Bone marrow (tissue), 2 donors: ENCODE data around the gene WDR49.
A peak's percentile ranks its signal among the peaks of the same experiment; 100 is the strongest.

Experiments used
- DNase-seq, 2 donors: peaks; one replicate each; lab custom pipeline; 2025; lab: John Stamatoyannopoulos, UW

The WDR49 gene

DNA sequence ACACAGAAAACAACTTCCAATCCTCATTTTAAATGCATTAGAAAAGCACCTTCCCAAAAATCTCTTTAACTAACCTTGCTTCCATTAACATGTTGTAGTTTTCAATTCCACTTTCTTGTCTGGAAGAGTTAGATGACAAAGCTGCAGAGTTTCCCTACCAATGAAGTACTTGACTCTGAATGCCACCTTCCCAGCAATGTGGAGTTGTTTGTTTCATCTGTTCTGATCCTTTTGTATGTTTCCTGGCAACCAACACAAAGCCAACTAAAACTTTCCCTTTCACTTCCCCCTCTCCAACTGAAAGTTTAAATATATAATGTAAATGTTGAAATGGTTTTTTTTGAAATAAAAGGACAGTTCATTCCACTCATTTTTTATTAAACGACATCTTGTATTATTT lies at the start of gene WDR49:
WDR49 (minus strand) TSS at position 183 of the 400 bp plus-strand sequence. CDS start 517 bp downstream, outside the sequence.
- peak in 1 of 2 donors; percentile 37 for DNase-seq

DNA sequence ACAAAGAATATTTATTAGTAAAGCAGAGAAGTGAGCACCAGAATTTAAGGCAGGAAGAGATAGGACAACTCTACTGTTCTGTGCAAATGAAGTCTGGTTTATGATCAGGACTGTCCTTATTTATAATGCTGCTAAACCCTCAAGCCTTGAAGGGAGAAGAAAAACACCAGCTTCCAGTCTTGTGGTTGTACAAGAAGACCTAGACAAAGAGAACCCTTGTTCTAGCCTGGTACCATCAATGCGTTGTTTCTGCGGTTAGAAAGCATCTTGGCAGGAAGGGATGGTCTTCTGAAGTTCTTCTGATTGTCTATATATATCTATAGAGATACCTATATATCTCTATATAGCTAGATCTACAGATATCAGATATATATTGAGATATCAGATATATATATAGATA lies 47.2 kb upstream of the WDR49 start:
- no peak for DNase-seq

DNA sequence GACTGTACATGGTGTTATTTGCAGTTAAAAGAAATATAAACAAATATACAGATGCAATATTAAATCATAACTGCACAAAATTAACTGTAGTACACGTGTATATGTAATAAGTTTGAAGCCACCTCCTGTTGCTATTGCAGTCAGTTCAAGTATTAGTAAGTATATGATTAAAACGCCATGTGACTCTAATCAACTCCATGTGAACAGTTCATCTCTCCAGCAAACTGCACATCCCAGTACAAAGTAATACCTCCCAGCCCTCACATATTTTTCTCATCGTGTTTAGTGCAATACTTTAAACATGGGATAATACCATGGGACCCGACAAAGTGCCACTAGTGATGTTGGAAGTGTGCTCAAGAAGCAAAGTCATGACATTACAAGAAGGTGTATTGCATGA lies 46.3 kb upstream of the WDR49 start:
- DNase-seq = no peak

DNA sequence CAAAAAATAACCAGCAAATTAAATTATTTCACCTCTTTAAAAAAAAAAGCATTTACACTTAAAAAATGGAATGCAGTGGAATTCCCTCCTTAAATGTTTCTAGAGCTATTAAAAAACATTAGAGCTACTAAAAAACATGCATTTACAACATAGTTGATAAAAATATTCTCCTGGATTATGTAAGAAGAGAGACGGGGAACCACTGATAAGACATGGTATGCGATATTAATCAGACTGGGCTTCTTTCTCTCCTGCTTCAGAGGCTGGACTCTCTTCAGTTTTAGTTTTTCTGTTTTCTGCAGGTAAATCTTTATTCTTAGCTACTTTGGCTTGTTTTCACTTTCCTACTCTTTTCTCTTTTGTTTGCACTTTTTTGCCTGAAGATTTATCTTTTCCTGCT lies 40.4 kb upstream of the WDR49 start:
- DNase-seq = no peak

DNA sequence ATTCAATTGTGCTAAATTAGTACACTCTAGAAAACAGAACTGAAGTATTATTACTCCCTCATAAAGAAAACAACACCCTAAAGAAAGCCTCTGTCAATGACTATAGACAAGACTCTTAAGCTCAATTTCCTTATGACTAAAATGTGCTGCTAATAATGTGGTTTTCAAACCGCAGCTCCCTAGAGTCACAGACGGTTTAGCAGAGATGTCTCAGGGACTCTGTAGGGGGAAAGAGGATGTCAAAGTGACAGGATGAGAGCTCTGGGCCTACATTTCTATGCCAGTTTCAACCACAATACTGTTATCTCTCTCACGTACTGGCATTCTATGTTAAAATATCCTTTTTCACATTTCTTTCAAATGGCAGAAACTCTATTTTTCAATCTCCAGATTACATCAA lies 37.6 kb upstream of the WDR49 start:
- DNase-seq = peak in 1 of 2 donors; percentile 37

DNA sequence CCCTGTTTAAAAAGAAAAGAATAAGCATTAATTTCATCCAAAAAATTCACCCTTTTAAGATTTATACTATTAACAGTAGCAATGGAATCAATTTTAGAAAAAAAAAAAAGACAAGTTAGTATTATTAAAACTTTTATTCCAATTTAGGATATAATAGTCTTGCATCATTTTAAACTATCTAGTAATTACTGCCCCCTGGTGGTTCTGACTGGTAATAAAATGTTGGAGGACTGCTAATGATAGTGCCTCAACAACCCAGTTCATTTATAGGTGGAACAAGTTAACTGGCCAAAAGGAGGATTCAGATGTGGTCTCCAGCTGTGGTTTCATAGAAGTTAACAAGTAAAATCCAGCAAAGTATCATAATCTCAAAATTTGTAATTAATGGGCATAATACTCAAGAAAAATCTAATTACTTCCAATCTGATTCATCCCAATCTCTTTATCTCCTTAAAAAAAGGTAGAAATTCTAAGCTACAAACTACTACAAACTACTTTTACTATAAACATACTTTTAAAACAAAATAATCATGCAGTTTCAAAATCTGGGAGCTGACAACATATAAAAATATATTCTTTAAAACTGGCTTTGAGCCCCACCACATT lies 30.7 kb upstream of the WDR49 start:
- peak in 1 of 2 donors; percentile 12 for DNase-seq

DNA sequence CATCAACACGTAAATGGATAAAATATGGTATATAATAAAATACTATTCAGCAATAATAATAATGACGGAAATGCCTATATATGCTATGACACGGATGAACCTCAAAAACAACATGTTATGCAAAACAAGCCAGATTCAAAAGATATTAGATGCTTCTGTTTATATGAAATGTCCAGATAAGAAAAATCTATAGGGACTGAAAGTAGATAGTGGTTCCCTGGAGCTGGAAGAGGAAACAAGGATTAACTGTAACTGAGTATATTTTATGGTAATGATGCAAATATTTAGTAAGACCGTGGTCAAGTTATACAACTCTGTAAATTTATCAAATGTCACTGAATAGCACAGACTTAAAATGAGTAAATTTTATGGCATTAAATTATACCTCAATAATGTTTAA lies 25.8 kb upstream of the WDR49 start:
- no peak for DNase-seq

DNA sequence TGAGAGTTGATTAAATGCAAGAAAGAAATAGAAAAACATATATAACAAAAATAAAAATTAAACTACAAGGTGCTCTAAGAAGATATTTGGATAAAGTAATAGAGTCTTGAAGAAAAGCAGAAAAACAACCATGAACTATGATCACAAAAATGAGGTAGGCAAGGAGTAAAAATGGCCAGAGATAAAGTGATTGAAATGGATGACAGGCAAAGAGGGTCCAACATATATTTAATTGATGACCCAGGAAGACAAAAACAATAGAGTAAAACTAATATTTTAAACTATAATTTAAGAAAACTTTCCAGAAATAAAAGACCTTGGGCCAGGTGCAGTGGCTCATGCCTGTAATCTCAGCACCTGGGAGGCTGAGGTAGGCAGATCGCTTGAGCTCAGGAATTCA lies 22.1 kb upstream of the WDR49 start:
- DNase-seq = no peak

DNA sequence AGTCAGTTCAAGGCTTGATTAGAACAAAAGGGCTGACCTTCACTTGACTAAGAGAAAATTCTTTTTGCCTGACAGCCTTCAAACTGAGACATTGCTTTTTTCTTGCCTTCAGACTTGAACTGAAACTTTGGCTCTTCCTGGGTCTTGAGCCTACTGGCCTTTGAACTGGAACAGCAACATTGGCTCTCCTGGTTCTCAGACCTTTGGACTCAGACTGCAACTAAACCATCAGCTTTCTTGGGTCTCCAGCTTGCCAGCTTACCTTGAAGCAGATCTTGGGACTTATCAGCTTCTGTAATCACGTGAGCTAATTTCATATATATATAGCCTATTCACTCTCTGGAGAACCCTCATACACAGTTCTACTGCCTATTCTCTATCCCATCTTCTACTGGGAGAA lies 19.5 kb upstream of the WDR49 start:
- DNase-seq = no peak

DNA sequence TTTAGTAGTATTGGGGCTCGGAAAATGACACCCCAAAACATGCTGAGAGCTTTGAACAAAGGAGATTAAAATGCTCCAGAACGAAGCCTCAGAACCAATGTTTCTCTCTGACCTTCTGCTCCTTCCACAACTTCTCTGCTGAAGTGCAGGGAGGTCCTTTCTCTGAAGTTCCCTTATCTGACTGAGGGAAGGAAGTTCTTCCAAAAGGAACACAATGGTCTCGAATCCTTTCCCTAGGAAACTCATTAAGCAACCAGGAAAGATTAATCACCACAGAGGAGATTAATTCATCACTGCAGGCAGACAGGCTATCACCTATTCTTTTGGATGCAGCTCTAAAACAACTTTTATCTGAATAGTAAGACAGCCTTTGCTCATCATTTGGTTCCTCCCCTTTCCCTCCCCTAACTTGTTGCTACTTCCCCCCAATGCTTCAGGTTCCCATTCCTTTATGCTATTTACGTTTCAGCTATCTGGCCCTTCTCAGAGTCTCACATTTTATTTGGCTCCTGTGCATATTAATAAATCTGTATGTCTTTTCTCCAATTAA lies 18.2 kb upstream of the WDR49 start:
- DNase-seq = no peak

DNA sequence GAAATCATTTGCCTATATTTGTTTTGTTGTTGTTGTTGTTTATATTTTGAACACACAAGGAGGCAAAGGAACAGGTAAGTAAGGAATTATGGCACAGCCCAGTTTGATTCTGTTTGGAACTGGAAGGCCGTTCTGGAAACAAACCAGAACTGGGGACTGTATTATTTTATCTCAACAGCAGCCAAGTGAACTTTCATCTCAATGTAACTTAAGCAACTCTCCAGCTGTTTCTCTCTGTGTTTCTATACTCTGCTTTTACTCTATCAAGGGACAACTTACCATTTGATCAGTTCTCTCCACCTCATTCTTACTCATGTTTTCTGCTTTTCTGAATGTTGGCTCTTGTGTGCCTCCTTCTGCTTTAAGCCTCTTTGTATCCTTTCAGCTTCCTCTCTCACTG lies 16.0 kb upstream of the WDR49 start:
- DNase-seq = no peak

DNA sequence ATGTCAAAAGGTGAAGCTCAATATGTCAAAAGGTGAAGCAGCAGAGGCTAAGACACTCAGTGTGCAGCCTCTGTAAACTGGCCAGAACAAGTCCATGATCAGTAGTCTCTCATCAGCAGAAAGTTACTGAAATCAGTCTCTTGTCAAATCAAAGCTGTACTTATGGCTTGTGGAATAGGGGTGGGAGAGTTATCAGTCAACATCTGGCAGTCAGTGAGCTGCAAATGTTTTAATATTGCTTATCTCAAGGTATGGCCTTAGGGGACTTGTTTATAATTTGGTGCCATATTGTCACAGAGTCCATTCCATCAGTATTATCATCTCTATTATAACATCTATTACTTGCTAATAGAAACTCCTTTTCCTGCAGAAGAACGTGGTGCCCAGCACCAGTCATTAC lies 14.9 kb upstream of the WDR49 start:
- DNase-seq = no peak

DNA sequence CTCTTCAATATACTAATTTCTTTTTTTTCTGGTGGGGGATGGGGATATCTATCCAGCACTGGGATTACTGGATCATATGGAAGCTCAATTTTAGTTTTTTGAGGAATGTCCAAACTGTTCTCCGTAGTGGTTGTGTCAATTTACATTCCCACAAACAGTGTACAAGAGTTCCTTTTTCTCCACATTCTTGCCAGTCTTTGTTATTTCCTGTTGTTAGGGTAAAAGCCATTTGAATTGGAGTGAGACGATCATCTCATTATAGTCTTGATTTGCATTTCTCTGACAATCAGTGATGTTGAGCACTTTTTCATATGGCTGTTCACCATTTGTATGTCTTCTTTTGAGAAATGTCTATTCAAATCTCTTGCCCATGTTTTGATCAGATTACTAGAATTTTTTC lies 12.8 kb upstream of the WDR49 start:
- DNase-seq = no peak

DNA sequence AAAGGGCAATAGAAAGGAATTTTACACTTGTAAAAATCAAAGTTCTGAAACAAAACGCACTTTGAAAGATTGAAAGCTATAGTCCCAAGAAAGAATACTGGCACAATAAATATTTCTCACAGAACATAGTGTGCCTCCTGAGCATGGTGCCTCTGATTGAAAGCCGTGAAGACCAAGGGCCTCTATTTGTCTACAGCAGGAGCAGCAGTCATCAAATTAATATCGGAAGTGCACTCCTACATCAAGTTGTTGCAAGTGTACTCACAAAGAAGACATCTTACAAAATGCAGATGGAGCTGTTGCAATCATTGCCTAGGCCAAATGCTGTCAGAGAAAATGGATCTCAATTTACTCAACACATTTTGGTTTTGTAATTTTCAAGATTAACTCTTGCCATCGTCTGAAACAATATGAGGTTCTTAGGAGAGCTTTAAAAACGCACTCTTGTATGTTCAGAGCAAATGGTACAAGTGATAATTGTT lies 9.2 kb upstream of the WDR49 start:
- DNase-seq = no peak

DNA sequence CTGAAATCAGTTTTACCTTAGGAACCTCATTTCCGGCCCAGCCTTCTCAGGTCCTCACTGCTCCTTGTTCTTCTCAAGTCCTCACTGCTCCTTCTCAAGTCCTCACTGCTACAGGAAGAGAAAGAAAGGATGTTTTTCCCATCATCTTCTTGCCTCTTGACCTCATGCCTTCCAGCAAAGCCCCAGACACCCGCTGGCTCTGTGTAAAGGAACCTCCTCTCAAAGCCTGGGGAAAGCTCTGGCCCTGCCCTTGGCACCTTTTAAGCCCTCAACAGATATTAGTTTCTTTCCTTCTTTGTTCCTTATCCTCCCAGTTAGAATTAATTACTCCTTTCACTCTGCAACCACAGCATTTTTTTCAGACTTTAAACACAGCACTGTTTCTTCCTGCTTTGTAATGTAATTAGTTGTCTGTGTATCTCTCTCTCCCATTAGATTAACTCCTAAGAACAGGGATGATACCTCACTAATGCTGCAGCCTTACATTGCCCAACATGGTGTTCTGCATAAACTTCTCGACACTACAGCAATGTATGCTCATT lies 4.0 kb upstream of the WDR49 start:
- DNase-seq = no peak

DNA sequence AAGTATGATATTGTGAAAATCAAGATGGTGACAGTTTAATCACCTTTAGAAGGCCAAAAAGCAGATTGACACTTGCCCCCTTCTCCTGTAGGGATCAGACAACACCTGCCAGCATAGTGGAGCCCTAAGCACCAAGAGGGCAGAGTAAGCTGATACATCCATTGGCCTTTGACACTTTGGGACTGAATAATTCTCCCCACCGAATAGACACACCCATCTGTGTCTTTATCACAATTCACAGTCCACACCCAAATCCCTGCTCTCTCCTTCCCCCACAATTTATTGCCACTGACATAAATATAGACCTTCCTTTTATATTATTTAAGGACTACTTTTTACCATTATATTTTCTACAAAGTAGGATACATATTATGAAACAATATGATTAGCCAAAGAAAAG lies 3.1 kb upstream of the WDR49 start:
- DNase-seq = no peak

DNA sequence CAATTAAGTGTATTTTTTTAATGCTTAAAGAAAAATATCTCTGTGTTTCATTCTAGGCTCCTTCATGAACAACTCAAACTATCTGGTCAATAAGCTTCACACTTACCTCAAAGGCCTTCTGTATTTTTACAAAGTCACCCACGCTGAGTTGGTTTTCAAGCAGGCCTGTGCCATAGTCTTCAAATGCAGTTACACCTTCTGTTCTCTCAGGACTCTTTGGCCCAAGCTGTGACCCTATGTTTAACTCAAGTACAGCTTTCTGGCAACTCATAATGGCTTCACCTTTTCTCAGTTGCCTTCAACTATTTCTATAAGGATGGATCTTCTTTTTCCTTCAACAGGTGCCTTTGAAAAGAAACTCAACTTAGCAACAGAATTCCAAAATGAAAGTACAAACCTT lies 587 bp downstream of the WDR49 start:
- DNase-seq = no peak

DNA sequence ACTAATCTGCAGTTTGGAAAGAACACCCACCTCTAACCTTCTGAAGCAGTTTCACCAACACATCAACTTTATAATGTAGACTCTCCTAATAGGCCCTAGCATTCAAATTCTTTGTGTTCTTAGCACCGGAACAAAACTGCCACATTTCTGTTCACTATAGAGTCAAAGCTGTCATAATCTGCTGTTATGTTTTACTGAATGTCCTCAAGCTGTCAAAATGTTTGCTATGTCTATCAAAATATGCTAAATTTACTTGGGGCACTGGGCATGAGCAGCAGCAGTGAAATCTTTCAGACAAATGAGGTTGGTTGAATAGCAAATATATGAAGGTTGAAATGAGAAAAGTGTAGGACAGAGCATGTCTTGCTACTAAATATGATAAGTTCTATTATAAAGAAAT lies 1.9 kb downstream of the WDR49 start:
- no peak for DNase-seq

DNA sequence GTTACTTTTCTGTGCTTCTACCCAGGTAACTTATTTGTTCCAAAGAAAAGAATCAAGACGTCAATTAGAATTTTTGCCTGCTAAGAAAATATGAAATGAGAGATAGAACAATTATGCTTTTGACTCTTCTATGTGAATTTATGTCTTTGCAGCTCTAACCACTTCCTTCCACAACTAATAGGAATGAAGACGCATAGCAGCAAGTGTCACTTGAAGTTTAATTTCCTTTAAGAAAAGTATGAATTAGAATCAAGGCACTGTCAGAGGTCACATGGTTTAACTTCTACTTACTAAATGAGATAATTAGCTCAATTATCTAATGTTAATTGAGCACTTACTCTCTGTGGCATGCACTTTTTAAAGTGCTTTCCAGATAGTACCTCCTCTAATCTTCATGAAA lies 3.3 kb downstream of the WDR49 start:
- peak in 1 of 2 donors; percentile 4 for DNase-seq

DNA sequence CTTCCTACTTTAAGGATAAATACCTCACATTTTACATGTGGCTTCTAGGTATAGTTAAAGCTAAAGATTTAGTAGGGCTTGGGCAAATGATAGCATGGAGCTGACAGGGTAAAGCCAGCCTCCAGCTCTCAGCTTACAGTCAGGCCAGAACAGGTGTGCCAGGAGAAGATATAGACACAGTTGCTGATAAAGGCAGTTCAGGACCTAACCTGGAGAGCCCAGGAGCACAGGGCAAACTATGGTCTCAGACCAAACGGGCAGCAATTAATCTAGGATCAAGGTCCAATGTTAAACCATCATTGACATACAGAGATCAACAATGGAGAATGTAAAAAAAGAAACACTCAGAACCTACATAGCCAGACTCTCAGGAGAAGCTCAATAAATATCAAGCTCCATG lies 4.0 kb downstream of the WDR49 start:
- no peak for DNase-seq

DNA sequence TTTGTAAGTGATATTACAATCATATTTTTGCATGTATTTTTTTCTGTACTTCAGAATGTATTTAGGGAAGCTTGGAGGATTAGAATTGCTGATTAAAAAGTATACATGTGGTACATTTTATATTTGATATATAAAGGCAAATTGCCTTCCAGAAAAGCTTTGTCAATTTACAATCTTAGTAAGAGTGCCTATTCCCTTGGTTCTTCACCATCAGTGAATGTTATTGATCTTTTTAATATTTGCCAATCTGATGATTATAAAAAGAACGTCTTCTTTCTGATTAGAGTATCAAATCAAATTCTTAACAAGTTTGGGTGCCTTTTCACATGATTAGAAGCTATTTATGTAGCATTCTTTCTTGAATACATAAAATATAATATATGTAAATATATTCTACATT lies 9.1 kb downstream of the WDR49 start:
- no peak for DNase-seq

DNA sequence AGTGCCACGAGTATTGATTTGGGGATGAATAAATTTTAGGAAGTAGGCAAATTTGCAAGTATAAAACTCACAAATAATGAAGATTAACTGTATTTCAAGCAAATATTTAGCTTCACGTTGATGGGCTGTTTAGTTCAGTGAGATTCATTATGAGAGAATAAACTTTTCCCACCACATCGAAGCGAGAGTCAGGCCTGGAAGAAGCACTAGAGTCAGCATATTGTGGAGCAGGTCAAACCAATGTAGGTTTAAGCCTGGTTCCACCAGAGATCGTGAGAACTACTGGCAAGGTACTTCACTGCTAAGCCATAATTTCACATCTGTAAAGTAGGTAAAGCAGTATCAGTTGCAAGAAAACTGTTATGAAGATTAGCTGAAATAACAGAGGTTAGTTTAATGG lies 22.3 kb downstream of the WDR49 start:
- DNase-seq = no peak

DNA sequence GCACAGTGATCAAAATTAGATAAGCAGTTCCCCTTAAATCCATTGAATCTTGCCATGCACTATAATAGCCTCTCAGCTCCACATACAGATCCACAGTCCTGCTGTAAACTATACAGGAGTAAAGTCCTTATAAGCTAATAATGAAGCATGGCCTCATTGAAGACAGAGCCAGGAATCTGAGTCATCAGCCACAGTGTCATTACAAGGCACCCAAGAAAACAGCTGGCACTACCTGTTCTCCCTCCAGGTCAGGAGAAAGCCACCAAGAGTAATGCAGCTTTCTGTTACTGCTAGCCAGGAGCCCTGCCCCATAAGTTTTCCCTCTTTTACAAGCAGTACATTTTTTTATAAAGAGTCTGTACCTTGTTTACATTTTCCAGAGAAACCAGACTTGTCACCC lies 27.3 kb downstream of the WDR49 start:
- DNase-seq = no peak

DNA sequence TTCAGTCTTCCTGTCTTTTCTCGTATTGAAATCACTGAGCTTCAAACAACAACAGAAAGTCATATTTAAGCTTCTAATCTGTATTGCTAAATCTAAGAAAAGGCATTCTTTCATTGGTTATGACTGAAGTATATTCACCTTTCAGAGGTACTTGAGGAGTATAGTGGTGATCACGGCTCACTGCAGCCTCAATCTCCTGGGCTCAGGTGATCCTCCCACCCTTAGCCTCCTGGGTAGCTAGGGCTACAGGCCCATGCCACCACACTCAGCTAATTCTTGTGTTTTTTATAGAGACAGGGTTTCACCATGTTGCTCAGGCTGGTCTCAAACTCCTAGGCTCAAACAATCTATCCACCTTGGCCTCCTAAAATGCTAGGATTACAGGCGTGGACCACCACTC lies 38.7 kb downstream of the WDR49 start:
- DNase-seq = no peak
